H9 (cell line): Measurements from ENCODE around the gene CAMTA1. TPM values are rescaled to one million over a fixed set of nuclear protein-coding genes. Genes with fewer than 3 reads are reported as not detected.
A peak's percentile ranks its signal among the peaks of the same experiment; 100 is the strongest.

Experiments
- DNase-seq: peaks from one replicate; pipeline ENCODE4 v3.0.0-alpha.2; 2017
- H2AFZ ChIP-seq: one replicate; pipeline ENCODE4 v1.6.1; 2013; ENCODE audit warnings: mild to moderate bottlenecking, low read length, control low read depth, moderate library complexity
- H2AK5ac ChIP-seq: 2 replicates; pipeline ENCODE4 v1.6.1; 2013; ENCODE audit warnings: low read length, control low read depth, mixed read lengths; ENCODE audit not compliant: insufficient read length
- H2BK120ac ChIP-seq: one replicate; pipeline ENCODE4 v1.6.1; 2013; ENCODE audit warnings: low read depth, mild to moderate bottlenecking, low read length, control low read depth, inconsistent platforms; ENCODE audit not compliant: poor library complexity, severe bottlenecking
- H2BK12ac ChIP-seq: 2 replicates; pipeline ENCODE4 v1.6.1; 2013; ENCODE audit warnings: low read length, control low read depth, mixed read lengths, low read depth; ENCODE audit not compliant: insufficient read length
- H2BK15ac ChIP-seq: 2 replicates; pipeline ENCODE4 v1.6.1; 2013; ENCODE audit warnings: low read depth, low read length, control low read depth
- H2BK20ac ChIP-seq: one replicate; pipeline ENCODE4 v1.6.1; 2013; ENCODE audit warnings: low read depth, mild to moderate bottlenecking, low read length, control low read depth, inconsistent platforms; ENCODE audit not compliant: poor library complexity, severe bottlenecking
- H2BK5ac ChIP-seq: 2 replicates; pipeline ENCODE4 v1.6.1; 2013; ENCODE audit warnings: low read length, control low read depth, mixed read lengths; ENCODE audit not compliant: insufficient read length
- H3K14ac ChIP-seq: 2 replicates; pipeline ENCODE4 v1.6.1; 2013; ENCODE audit warnings: low read length, control low read depth; ENCODE audit not compliant: insufficient read depth
- H3K18ac ChIP-seq: 2 replicates; pipeline ENCODE4 v1.6.1; 2013; ENCODE audit warnings: low read depth, mild to moderate bottlenecking, mixed read lengths, low read length, control low read depth; ENCODE audit not compliant: insufficient read length
- H3K23ac ChIP-seq: 2 replicates; pipeline ENCODE4 v1.6.1; 2013; ENCODE audit warnings: low read length, control low read depth, mixed read lengths, low read depth; ENCODE audit not compliant: insufficient read length
- H3K23me2 ChIP-seq: 2 replicates; pipeline ENCODE4 v1.6.1; 2013; ENCODE audit warnings: low read depth, mild to moderate bottlenecking, mixed read lengths, low read length, control low read depth; ENCODE audit not compliant: insufficient read length, poor library complexity, severe bottlenecking
- H3K27ac ChIP-seq: 2 replicates; pipeline ENCODE4 v1.5.1; 2013; ENCODE audit warnings: low read length, control low read depth, mixed read lengths, low read depth; ENCODE audit not compliant: insufficient read length
- H3K27me3 ChIP-seq: 2 replicates; pipeline ENCODE4 v1.6.1; 2013; ENCODE audit warnings: low read length, control low read depth, inconsistent platforms; ENCODE audit not compliant: insufficient read depth
- H3K4ac ChIP-seq: 2 replicates; pipeline ENCODE4 v1.6.1; 2013; ENCODE audit warnings: low read depth, mild to moderate bottlenecking, control low read depth, inconsistent platforms, low read length, moderate library complexity
- H3K4me1 ChIP-seq: 2 replicates; pipeline ENCODE4 v1.6.1; 2013; ENCODE audit warnings: low read length, control low read depth, inconsistent platforms; ENCODE audit not compliant: insufficient read depth
- H3K4me2 ChIP-seq: 2 replicates; pipeline ENCODE4 v1.6.1; 2013; ENCODE audit warnings: low read length, control low read depth, mixed read lengths; ENCODE audit not compliant: insufficient read length, insufficient read depth
- H3K56ac ChIP-seq: 2 replicates; pipeline ENCODE4 v1.6.1; 2013; ENCODE audit warnings: low read depth, mild to moderate bottlenecking, mixed read lengths, low read length, control low read depth; ENCODE audit not compliant: insufficient read length
- H3K79me1 ChIP-seq: 2 replicates; pipeline ENCODE4 v1.6.1; 2013; ENCODE audit warnings: low read depth, mild to moderate bottlenecking, moderate library complexity, low read length, control low read depth, inconsistent platforms; ENCODE audit not compliant: insufficient read depth, poor library complexity, severe bottlenecking
- H3K79me2 ChIP-seq: 2 replicates; pipeline ENCODE4 v1.6.1; 2013; ENCODE audit warnings: low read length, control low read depth, inconsistent platforms; ENCODE audit not compliant: insufficient read depth
- H3K9ac ChIP-seq: 2 replicates; pipeline ENCODE4 v1.6.1; 2013; ENCODE audit warnings: low read length, control low read depth, mixed read lengths; ENCODE audit not compliant: insufficient read length; ENCODE audit errors: extremely low read depth
- H3K9me3 ChIP-seq: one replicate; pipeline ENCODE4 v1.6.1; 2013; ENCODE audit warnings: low read depth, low read length, inconsistent platforms; ENCODE audit not compliant: control insufficient read depth
- H3T11ph ChIP-seq: one replicate; pipeline ENCODE4 v1.6.1; 2013; ENCODE audit warnings: mild to moderate bottlenecking, low read length, control low read depth, inconsistent platforms
- H4K20me1 ChIP-seq: one replicate; pipeline ENCODE4 v1.6.1; 2013; ENCODE audit not compliant: control insufficient read depth, insufficient read length, insufficient read depth
- H4K5ac ChIP-seq: 2 replicates; pipeline ENCODE4 v1.6.1; 2013; ENCODE audit warnings: low read depth, mild to moderate bottlenecking, mixed read lengths, low read length, control low read depth; ENCODE audit not compliant: insufficient read length
- H4K8ac ChIP-seq: replicated peaks from 2 replicates; pipeline ENCODE4 v1.6.1; 2013; ENCODE audit warnings: low read length, control low read depth, mixed read lengths, low read depth; ENCODE audit not compliant: insufficient read length
- H4K91ac ChIP-seq: 2 replicates; pipeline ENCODE4 v1.6.1; 2013; ENCODE audit warnings: low read depth, mild to moderate bottlenecking, moderate library complexity, mixed read lengths, low read length, control low read depth; ENCODE audit not compliant: insufficient read length
- H3K27ac Mint-ChIP-seq, 3 experiments: 2 replicates in 2 of 3; 3 replicates in 1 of 3; pipeline ENCODE4 v1.8.0; 2020 to 2021; ENCODE audit warnings: mixed read lengths in 3 of 3, mild to moderate bottlenecking in 1 of 3, moderate library complexity in 1 of 3
- H3K27me3 Mint-ChIP-seq: 2 replicates; pipeline ENCODE4 v1.8.0; 2021; ENCODE audit warnings: low read depth, mild to moderate bottlenecking, moderate library complexity, mixed read lengths
- H3K36me3 Mint-ChIP-seq, 3 experiments: 2 replicates in 2 of 3; 3 replicates in 1 of 3; pipeline ENCODE4 v1.8.0; 2020 to 2021; ENCODE audit warnings: low read depth in 3 of 3, mixed read lengths in 3 of 3; ENCODE audit not compliant: insufficient read depth in 1 of 3
- H3K4me1 Mint-ChIP-seq, 2 experiments: 2 replicates each; pipeline ENCODE4 v1.8.0; 2020; ENCODE audit warnings: mixed read lengths in 2 of 2
- H3K4me3 Mint-ChIP-seq, 2 experiments: 2 replicates in 1 of 2; 3 replicates in 1 of 2; pipeline ENCODE4 v1.8.0; 2020 to 2021; ENCODE audit warnings: mild to moderate bottlenecking in 2 of 2, mixed read lengths in 2 of 2, moderate library complexity in 1 of 2
- H3K9me3 Mint-ChIP-seq, 2 experiments: 2 replicates in 1 of 2; 3 replicates in 1 of 2; pipeline ENCODE4 v1.8.0; 2020; ENCODE audit warnings: mild to moderate bottlenecking in 2 of 2, mixed read lengths in 2 of 2, moderate library complexity in 1 of 2
- WGBS: extraction: QIAGEN DNeasy Blood & Tissue Kit; methylation state at CpG from one replicate; pipeline ENCODE4 v1.1.7; 2013; ENCODE audit warnings: missing lambda C conversion rate, low lambda C conversion rate, mixed read lengths; ENCODE audit not compliant: insufficient read length; ENCODE audit errors: extremely low coverage; 5-methylcytosine and 5-hydroxymethylcytosine counted together
- total RNA-seq: library from RNA; stranded (reverse); gene quantifications from 2 replicates; pipeline ENCODE4 v1.2.1, GENCODE V29; 2021
- TF ChIP-seq, protein P1 (sequence below): fragments of 200-600 bp; sonication (generic); conservative IDR thresholded peaks from 3 replicates; pipeline ENCODE4 v1.8.0; 2021; ENCODE audit warnings: antibody characterized with exemption, mild to moderate bottlenecking

CAMTA1 gene
- total RNA-seq, 1 experiment from 2014 or later = 115 TPM

DNA sequence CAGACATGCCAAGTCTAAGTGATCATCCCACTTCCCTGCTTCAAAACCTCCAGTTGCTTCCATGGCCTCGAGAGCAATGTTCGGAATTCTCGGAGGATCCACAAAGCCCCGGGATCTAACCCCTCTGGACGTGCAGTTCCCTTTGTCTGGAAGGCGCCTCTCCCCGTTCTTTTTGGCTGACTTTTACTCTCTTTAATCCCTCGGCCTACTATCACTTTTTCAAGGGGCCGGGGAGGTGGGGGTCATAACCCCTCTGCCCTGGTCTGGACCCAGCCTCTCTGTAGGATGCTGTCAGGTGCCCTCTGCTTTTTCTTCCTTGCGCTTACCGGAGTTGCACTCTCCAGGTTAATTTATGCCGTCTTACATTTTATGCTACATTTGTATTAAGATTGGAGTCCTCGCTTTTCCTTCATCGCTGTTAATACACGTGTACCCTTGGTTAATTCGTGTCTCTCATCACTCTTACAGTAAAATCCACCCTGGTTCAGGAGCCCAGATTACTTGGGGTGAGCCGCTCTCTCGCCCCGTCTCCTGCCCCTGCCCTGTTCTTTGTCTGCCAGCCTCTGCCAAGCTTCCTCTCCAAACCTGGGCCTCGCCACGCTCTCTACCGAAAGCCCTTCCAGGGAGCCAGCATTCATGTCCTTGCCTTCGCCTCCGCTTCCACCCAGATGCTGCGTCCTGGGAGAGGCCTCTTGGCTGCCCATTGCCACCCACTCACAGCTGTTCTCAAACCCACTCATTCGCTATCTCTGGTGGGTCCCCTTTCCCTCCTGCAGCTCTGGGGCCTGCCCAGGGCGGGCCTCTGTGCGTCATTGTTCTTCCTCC lies 448.6 kb downstream of the CAMTA1 start:
- Histone ChIP-seq H2BK12ac (no peak overlapping the region), H3K27ac (no peak overlapping the region), H3T11ph (no peak overlapping the region), H3K4me2 (no peak overlapping the region), H3K9ac (no peak overlapping the region), H2AK5ac (no peak overlapping the region), H3K79me2 (no peaks in the 10 kb centered on the region), H4K91ac (no peak overlapping the region), H3K4me1 (no peaks in the 10 kb centered on the region), H2BK20ac (no peak overlapping the region), H3K18ac (no peak overlapping the region), H4K20me1 (no peaks in the 10 kb centered on the region), H3K14ac (no peak overlapping the region), H3K23me2 (no peaks in the 10 kb centered on the region), H3K9me3 (no peaks in the 10 kb centered on the region), H3K4ac (no peak overlapping the region), H2BK15ac (no peak overlapping the region), H3K23ac (no peak overlapping the region), H3K27me3 (no peaks in the 10 kb centered on the region), H3K79me1 (no peaks in the 10 kb centered on the region), H4K8ac (no peak overlapping the region), H2BK5ac (no peak overlapping the region), H2AFZ (no peak overlapping the region), H3K56ac (no peak overlapping the region), H4K5ac (no peak overlapping the region), H2BK120ac (no peak overlapping the region)
- H3K27ac Mint-ChIP-seq = peak overlapping the region; percentile 4 to 95 (median 59); a peak in 2 of 7 replicates
- no peak for DNase-seq
- H3K4me3 Mint-ChIP-seq = no peak overlapping the region
- no CpG with 5 or more reads among the region's 28 CpGs for WGBS
- H3K4me1 Mint-ChIP-seq = peaks cover 0 to 6% of the 10 kb centered on the region in 2 experiments; a peak in 2 of 4 replicates
- no peaks in the 10 kb centered on the region for H3K9me3 Mint-ChIP-seq
- TF ChIP-seq, protein P1, sequence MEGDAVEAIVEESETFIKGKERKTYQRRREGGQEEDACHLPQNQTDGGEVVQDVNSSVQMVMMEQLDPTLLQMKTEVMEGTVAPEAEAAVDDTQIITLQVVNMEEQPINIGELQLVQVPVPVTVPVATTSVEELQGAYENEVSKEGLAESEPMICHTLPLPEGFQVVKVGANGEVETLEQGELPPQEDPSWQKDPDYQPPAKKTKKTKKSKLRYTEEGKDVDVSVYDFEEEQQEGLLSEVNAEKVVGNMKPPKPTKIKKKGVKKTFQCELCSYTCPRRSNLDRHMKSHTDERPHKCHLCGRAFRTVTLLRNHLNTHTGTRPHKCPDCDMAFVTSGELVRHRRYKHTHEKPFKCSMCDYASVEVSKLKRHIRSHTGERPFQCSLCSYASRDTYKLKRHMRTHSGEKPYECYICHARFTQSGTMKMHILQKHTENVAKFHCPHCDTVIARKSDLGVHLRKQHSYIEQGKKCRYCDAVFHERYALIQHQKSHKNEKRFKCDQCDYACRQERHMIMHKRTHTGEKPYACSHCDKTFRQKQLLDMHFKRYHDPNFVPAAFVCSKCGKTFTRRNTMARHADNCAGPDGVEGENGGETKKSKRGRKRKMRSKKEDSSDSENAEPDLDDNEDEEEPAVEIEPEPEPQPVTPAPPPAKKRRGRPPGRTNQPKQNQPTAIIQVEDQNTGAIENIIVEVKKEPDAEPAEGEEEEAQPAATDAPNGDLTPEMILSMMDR = no peak
- H3K36me3 Mint-ChIP-seq = no peaks in the 10 kb centered on the region
- H3K27me3 Mint-ChIP-seq = no peaks in the 10 kb centered on the region; the same call in 1 of the 2 replicates
